Measurements from ENCODE around the gene LIME1.

Gene LIME1

GRCh38 chr20:63702751-63703470 lies 33.6 kb upstream of the LIME1 start:
- TF ChIP-seq, protein P1, sequence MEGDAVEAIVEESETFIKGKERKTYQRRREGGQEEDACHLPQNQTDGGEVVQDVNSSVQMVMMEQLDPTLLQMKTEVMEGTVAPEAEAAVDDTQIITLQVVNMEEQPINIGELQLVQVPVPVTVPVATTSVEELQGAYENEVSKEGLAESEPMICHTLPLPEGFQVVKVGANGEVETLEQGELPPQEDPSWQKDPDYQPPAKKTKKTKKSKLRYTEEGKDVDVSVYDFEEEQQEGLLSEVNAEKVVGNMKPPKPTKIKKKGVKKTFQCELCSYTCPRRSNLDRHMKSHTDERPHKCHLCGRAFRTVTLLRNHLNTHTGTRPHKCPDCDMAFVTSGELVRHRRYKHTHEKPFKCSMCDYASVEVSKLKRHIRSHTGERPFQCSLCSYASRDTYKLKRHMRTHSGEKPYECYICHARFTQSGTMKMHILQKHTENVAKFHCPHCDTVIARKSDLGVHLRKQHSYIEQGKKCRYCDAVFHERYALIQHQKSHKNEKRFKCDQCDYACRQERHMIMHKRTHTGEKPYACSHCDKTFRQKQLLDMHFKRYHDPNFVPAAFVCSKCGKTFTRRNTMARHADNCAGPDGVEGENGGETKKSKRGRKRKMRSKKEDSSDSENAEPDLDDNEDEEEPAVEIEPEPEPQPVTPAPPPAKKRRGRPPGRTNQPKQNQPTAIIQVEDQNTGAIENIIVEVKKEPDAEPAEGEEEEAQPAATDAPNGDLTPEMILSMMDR (IDR thresholded peaks at IDR 0.05; ENCODE audit: borderline replicate concordance, insufficient read depth, low read depth, low read length) = no peak
- no peak overlapping the region for H3K4me3 ChIP-seq (ENCODE audit: low read depth, low read length)

GRCh38 chr20:63703471-63703975 lies 32.9 kb upstream of the LIME1 start:
- no peak overlapping the region for H3K4me3 ChIP-seq (ENCODE audit: low read depth, low read length)
- TF ChIP-seq, protein P1 (IDR thresholded peaks at IDR 0.05; ENCODE audit: borderline replicate concordance, insufficient read depth, low read depth, low read length) = no peak

GRCh38 chr20:63703976-63704748 lies 32.3 kb upstream of the LIME1 start:
- TF ChIP-seq, protein P1 (IDR thresholded peaks at IDR 0.05; ENCODE audit: borderline replicate concordance, insufficient read depth, low read depth, low read length) = no peak
- no peak overlapping the region for H3K4me3 ChIP-seq (ENCODE audit: low read depth, low read length)

DNA sequence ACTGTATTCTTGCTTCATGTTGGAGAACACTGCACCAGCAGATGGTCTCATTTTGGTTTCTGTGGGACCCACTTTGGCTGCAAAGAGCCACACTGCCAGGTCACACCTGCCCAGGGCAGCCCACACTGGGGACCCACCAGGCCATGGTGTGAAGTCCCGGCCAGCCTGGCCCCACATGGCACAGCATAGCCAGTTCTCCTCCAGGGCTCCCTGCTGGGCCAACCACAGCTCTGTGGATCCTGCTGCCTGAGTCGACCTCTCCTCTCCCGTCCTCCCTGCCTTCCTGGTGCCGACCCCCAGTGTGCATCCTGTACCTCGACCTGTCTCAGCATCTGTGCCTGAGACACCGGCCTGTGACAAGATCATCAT lies 31.7 kb upstream of the LIME1 start:
- TF ChIP-seq, protein P1 (IDR thresholded peaks at IDR 0.05; ENCODE audit: borderline replicate concordance, insufficient read depth, low read depth, low read length) = no peak
- H3K4me3 ChIP-seq (ENCODE audit: low read depth, low read length) = no peak overlapping the region

GRCh38 chr20:63705232-63706026 lies 31.0 kb upstream of the LIME1 start:
- TF ChIP-seq, protein P1 (IDR thresholded peaks at IDR 0.05; ENCODE audit: borderline replicate concordance, insufficient read depth, low read depth, low read length) = no peak
- H3K4me3 ChIP-seq (ENCODE audit: low read depth, low read length) = no peak overlapping the region

DNA sequence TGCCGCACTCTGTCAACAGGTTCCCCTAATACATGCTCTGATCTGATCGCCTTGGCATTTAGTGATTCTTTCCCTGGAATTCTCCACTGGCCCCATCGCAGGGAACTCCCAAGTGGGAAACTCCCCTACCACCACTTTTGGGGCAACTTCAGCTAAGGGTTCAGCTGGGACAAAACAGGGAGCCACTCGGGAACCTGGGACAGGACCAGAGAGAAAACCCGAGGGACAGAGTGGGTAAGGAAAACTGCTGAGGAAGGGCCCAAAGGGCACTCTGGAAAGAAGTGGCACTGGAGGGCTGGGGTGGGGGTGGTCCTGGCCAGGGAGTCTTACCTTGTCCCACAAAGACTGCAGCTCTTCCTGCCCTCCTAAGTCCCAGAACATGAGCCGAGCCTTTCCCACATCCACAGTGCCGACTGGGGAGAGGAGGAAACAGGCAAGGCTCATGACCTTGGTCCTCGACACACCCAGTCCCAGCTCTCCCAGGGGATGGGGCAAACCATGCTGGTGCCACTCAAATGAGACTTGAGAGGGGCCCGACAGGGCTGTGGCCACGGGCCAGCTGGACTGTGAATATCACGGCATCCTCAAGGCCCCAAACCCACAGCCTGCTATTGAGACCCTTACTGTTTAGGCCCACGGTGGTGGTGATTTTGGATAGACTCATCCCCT lies 30.3 kb upstream of the LIME1 start:
- H3K4me3 ChIP-seq (ENCODE audit: low read depth, low read length) = peak overlapping the region; percentile 77

More for the DNA sequence above, 30.3 kb upstream of the LIME1 start:
- TF ChIP-seq, protein P1 (IDR thresholded peaks at IDR 0.05; ENCODE audit: borderline replicate concordance, insufficient read depth, low read depth, low read length) = no peak

All from GM12875 (cell line).